A673 (cell line): ENCODE data around the gene MVK. TPM values are rescaled to one million over a fixed set of nuclear protein-coding genes. Genes with fewer than 3 reads are reported as not detected.

Source experiments
- BruUV-seq: library from RNA; stranded (reverse); fragments of 400-500 nt; replicated peaks from 2 replicates; lab custom pipeline; 2021; lab: Mats Ljungman, UMichigan
- CTCF ChIA-PET: fragments of 300-600 bp; sonication (Branson Sonifier 250); formaldehyde crosslinking; loops from one replicate; lab custom pipeline; 2022; ENCODE audit warnings: antibody characterized with exemption; lab: Charles Lee
- POLR2A ChIA-PET: fragments of 300-600 bp; sonication (Branson Sonifier 250); formaldehyde crosslinking; loops from one replicate; lab custom pipeline; 2022; ENCODE audit warnings: antibody characterized with exemption; ENCODE audit not compliant: low non-redundant PET; lab: Charles Lee
- DNase-seq: peaks from one replicate; pipeline ENCODE4 v3.0.0-alpha.2; 2015; ENCODE audit warnings: low spot score
- H3K27ac ChIP-seq: fragments of 200-600 bp; sonication (generic); 2 replicates; pipeline ENCODE4 v1.5.1; 2016; ENCODE audit warnings: mixed run types, low read depth, mild to moderate bottlenecking, mixed read lengths, antibody characterized with exemption, low read length; ENCODE audit not compliant: poor library complexity, severe bottlenecking
- H3K27me3 ChIP-seq: fragments of 200-600 bp; sonication (generic); replicated peaks from 2 replicates; pipeline ENCODE4 v1.6.1; 2017; ENCODE audit warnings: mixed run types, low read depth, mild to moderate bottlenecking, mixed read lengths, antibody characterized with exemption, low read length; ENCODE audit not compliant: insufficient read depth, poor library complexity
- H3K36me3 ChIP-seq: fragments of 200-600 bp; sonication (generic); 2 replicates; pipeline ENCODE4 v1.6.1; 2016; ENCODE audit warnings: mixed run types, mild to moderate bottlenecking, mixed read lengths, antibody characterized with exemption, low read length; ENCODE audit not compliant: insufficient read depth, poor library complexity, severe bottlenecking
- H3K4me1 ChIP-seq: fragments of 200-600 bp; sonication (generic); 2 replicates; pipeline ENCODE4 v1.6.1; 2017; ENCODE audit warnings: mixed run types, mild to moderate bottlenecking, mixed read lengths, antibody characterized with exemption, low read length; ENCODE audit not compliant: insufficient read depth, poor library complexity, severe bottlenecking
- H3K4me3 ChIP-seq: fragments of 200-600 bp; sonication (generic); 2 replicates; pipeline ENCODE4 v1.5.1; 2016; ENCODE audit warnings: low read depth, mixed run types, mild to moderate bottlenecking, mixed read lengths, low read length; ENCODE audit not compliant: poor library complexity, severe bottlenecking
- H3K9me3 ChIP-seq: fragments of 200-600 bp; sonication (generic); 2 replicates; pipeline ENCODE4 v1.6.1; 2016; ENCODE audit warnings: mixed run types, low read depth, mild to moderate bottlenecking, mixed read lengths, antibody characterized with exemption, low read length; ENCODE audit not compliant: poor library complexity, severe bottlenecking
- CTCF ChIP-seq: fragments of 300-800, 200-600 bp; sonication (generic); conservative IDR thresholded peaks from 2 replicates; pipeline ENCODE4 v1.5.1; 2017; ENCODE audit warnings: low read depth, mild to moderate bottlenecking, antibody characterized with exemption, low read length, moderate library complexity, mixed read lengths
- EZH2 ChIP-seq: fragments of 200-600 bp; sonication (generic); IDR thresholded peaks from 2 replicates; pipeline ENCODE4 v1.6.1; 2017; ENCODE audit warnings: borderline replicate concordance, low read depth, mild to moderate bottlenecking, mixed read lengths, antibody characterized with exemption, low read length; ENCODE audit not compliant: poor library complexity, severe bottlenecking
- intact Hi-C: fragments of 100-400 bp; cut with micrococcal nuclease; formaldehyde crosslinking; loops from one replicate; pipeline ENCODE4 v1.10.0; 2022; ENCODE audit not compliant: unreplicated experiment
- total RNA-seq: library from RNA; stranded (reverse); gene quantifications from 2 replicates; pipeline ENCODE4 v1.2.3, GENCODE V29; 2021

The MVK gene
- total RNA-seq, 1 experiment from 2014 or later: 56.0 TPM

GRCh38 chr12:109548258-109548657, 25.3 kb upstream of the MVK start:
- H3K27me3 ChIP-seq: peaks cover 9% of the 10 kb centered on the region
- no peak for TF ChIP-seq CTCF
- TF ChIP-seq EZH2: no peak
- no peaks in the 10 kb centered on the region for H3K4me1 ChIP-seq
- no peaks in the 10 kb centered on the region for H3K36me3 ChIP-seq
- no peak for DNase-seq
- H3K4me3 ChIP-seq: no peak overlapping the region
- no peak overlapping the region for H3K27ac ChIP-seq
- POLR2A ChIA-PET: no interaction called here
- no TSS peak for BruUV-seq
- CTCF ChIA-PET: interaction anchor here (0.6 kb wide), 1 partner anchor 240 kb away, joined by 4 read pairs; no protein-coding TSS in a partner anchor
- no peaks in the 10 kb centered on the region for H3K9me3 ChIP-seq
- intact Hi-C loops: no loop called here

- DNase-seq: no peak
- Histone ChIP-seq H3K27me3 (peaks cover 9% of the 10 kb centered on the region), H3K36me3 (no peaks in the 10 kb centered on the region), H3K4me1 (no peaks in the 10 kb centered on the region), H3K9me3 (no peaks in the 10 kb centered on the region), H3K4me3 (no peak overlapping the region), H3K27ac (no peak overlapping the region)
- intact Hi-C loops: no loop called here
- TF ChIP-seq EZH2: no peak
- no peak for TF ChIP-seq CTCF
- ChIA-PET CTCF (interaction anchor here (0.7 kb wide), 1 partner anchor 225 kb away, joined by 3 read pairs; no protein-coding TSS in a partner anchor), POLR2A (no interaction called here)
- BruUV-seq: no TSS peak
Measured at GRCh38 chr12:109549613-109550270, 23.9 kb upstream of the MVK start.

GRCh38 chr12:109550281-109550680, 23.3 kb upstream of the MVK start:
- intact Hi-C loops: no loop called here
- H3K4me3 ChIP-seq: no peak overlapping the region
- BruUV-seq: no TSS peak
- CTCF ChIA-PET: interaction anchor here (0.7 kb wide), 1 partner anchor 225 kb away, joined by 3 read pairs; no protein-coding TSS in a partner anchor
- peaks cover 9% of the 10 kb centered on the region for H3K27me3 ChIP-seq
- H3K4me1 ChIP-seq: no peaks in the 10 kb centered on the region
- DNase-seq: no peak
- POLR2A ChIA-PET: no interaction called here
- H3K27ac ChIP-seq: no peak overlapping the region
- H3K36me3 ChIP-seq: no peaks in the 10 kb centered on the region
- no peak for TF ChIP-seq CTCF
- no peak for TF ChIP-seq EZH2
- H3K9me3 ChIP-seq: no peaks in the 10 kb centered on the region
